PC-3 (cell line): Measurements from ENCODE around the gene BDKRB2. TPM values are rescaled to one million over a fixed set of nuclear protein-coding genes. Genes with fewer than 3 reads are reported as not detected.

ENCODE experiments used
- ATAC-seq: fragments of 200-7000 bp; cut with Tn5 transposase; 2 replicates; pipeline ENCODE4 v1.9.1; 2020; ENCODE audit warnings: mild to moderate bottlenecking, moderate library complexity
- BruUV-seq: library from RNA; stranded (reverse); fragments of 400-500 nt; replicated peaks from 2 replicates; lab custom pipeline; 2021; lab: Mats Ljungman, UMichigan
- CTCF ChIA-PET: fragments of 300-600 bp; sonication (Branson Sonifier 250); formaldehyde crosslinking; loops from one replicate; lab custom pipeline; 2022; ENCODE audit warnings: antibody characterized with exemption; lab: Charles Lee
- POLR2A ChIA-PET: fragments of 300-600 bp; sonication (Branson Sonifier 250); formaldehyde crosslinking; loops from one replicate; lab custom pipeline; 2022; ENCODE audit warnings: antibody characterized with exemption; ENCODE audit not compliant: unreplicated experiment; lab: Charles Lee
- DNase-seq: peaks from one replicate; pipeline ENCODE4 v3.0.0-alpha.2; 2015
- H2AFZ ChIP-seq: fragments of 300-600 bp; sonication (generic); 2 replicates; pipeline ENCODE4 v1.6.0; 2016; ENCODE audit warnings: antibody characterized with exemption, low read length
- H3F3A ChIP-seq: fragments of 300-600 bp; sonication (generic); one replicate; pipeline ENCODE4 v1.6.0; 2017; ENCODE audit warnings: antibody characterized with exemption, low read length, control low read depth, mild to moderate bottlenecking; ENCODE audit not compliant: unreplicated experiment
- H3K27ac ChIP-seq: fragments of 300-600 bp; sonication (generic); 2 replicates; pipeline ENCODE4 v1.5.1; 2016; ENCODE audit warnings: mild to moderate bottlenecking, low read length
- H3K27me3 ChIP-seq: fragments of 300-600 bp; sonication (generic); 2 replicates; pipeline ENCODE4 v1.6.1; 2016; ENCODE audit warnings: low read length, mixed read lengths
- H3K36me3 ChIP-seq: fragments of 300-600 bp; sonication (generic); 2 replicates; pipeline ENCODE4 v1.6.1; 2016; ENCODE audit warnings: low read depth, mixed run types, low read length, mixed read lengths
- H3K4me1 ChIP-seq: fragments of 300-600 bp; sonication (generic); 2 replicates; pipeline ENCODE4 v1.5.1; 2016; ENCODE audit warnings: low read length; ENCODE audit not compliant: insufficient read depth
- H3K4me2 ChIP-seq: fragments of 300-600 bp; sonication (generic); 2 replicates; pipeline ENCODE4 v1.6.0; 2016; ENCODE audit warnings: low read length
- H3K4me3 ChIP-seq: fragments of 300-600 bp; sonication (generic); 2 replicates; pipeline ENCODE4 v1.5.1; 2016; ENCODE audit warnings: mild to moderate bottlenecking, low read length, mixed read lengths
- H3K79me2 ChIP-seq: fragments of 300-600 bp; sonication (generic); 2 replicates; pipeline ENCODE4 v1.6.1; 2017; ENCODE audit warnings: low read length, mixed read lengths
- H3K9ac ChIP-seq: fragments of 300-600 bp; sonication (generic); 2 replicates; pipeline ENCODE4 v1.6.0; 2016; ENCODE audit warnings: mild to moderate bottlenecking, low read length
- H3K9me2 ChIP-seq: fragments of 300-600 bp; sonication (generic); replicated peaks from 2 replicates; pipeline ENCODE4 v1.6.1; 2016; ENCODE audit warnings: mixed run types, low read length, mixed read lengths
- H3K9me3 ChIP-seq: fragments of 300-600 bp; sonication (generic); 2 replicates; pipeline ENCODE4 v1.6.1; 2016; ENCODE audit warnings: low read length, mixed read lengths
- H4K20me1 ChIP-seq: fragments of 300-600 bp; sonication (generic); 2 replicates; pipeline ENCODE4 v1.6.1; 2016; ENCODE audit warnings: low read length, mixed read lengths
- EZH2 ChIP-seq: fragments of 300-600 bp; sonication (generic); IDR thresholded peaks from one replicate; pipeline ENCODE4 v1.6.1; 2017; ENCODE audit warnings: antibody characterized with exemption, mild to moderate bottlenecking, low read length; ENCODE audit not compliant: unreplicated experiment
- EZH2phosphoT487 ChIP-seq: fragments of 300-600 bp; sonication (generic); IDR thresholded peaks from 2 replicates; pipeline ENCODE4 v1.6.1; 2018; ENCODE audit warnings: mild to moderate bottlenecking, antibody characterized with exemption, low read length, borderline replicate concordance
- intact Hi-C: fragments of 100-400 bp; cut with micrococcal nuclease; formaldehyde crosslinking; loops from 2 replicates; pipeline ENCODE4 v1.9.0; 2023
- total RNA-seq: library from RNA; depleted of rRNA; stranded (reverse); fragments of >200 nt; gene quantifications from 2 replicates; pipeline ENCODE4 v1.2.3, GENCODE V29; 2014
- TF ChIP-seq, protein P1 (sequence below): fragments of 300-600 bp; sonication (generic); conservative IDR thresholded peaks from 2 replicates; pipeline ENCODE4 v1.5.1; 2017; ENCODE audit warnings: antibody characterized with exemption, low read depth, mild to moderate bottlenecking, low read length

The BDKRB2 gene
- total RNA-seq, 1 experiment from 2014 or later: 0.07 TPM

DNA sequence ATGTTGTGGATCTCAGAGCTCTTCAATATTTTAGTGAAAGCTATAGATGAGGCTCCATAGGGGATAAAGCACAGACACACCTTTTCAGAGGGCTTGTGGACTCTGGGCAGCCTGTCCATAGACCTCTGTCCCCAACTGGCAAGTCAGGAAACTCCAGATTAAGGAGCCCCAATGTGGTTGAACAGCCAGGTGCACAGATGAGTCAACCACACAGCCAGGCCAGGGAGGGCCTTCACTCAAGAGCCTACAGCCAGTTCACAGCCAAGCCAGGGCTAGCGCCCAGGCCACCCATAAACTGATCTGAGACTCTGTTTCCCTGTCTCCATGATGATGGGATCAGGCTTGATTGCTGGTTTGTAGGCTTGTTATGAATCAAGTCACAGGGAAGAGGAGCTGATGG, 1.0 kb upstream of the BDKRB2 start:
- ChIA-PET POLR2A (no interaction called here), CTCF (no interaction called here)
- Histone ChIP-seq H4K20me1 (no peaks in the 10 kb centered on the region), H3K27ac (no peak overlapping the region), H3F3A (no peaks in the 10 kb centered on the region), H3K4me1 (peaks cover 9% of the 10 kb centered on the region; the same call in 1 of the 2 replicates), H3K9me3 (no peaks in the 10 kb centered on the region), H2AFZ (no peak overlapping the region), H3K4me2 (no peak overlapping the region; the same call in 1 of the 2 replicates), H3K27me3 (peaks cover 5% of the 10 kb centered on the region; the same call in 1 of the 2 replicates), H3K9me2 (no peaks in the 10 kb centered on the region), H3K9ac (no peak overlapping the region), H3K36me3 (no peaks in the 10 kb centered on the region), H3K4me3 (no peak overlapping the region), H3K79me2 (no peaks in the 10 kb centered on the region)
- ATAC-seq (no peak), DNase-seq (no peak)
- TF ChIP-seq, protein P1, sequence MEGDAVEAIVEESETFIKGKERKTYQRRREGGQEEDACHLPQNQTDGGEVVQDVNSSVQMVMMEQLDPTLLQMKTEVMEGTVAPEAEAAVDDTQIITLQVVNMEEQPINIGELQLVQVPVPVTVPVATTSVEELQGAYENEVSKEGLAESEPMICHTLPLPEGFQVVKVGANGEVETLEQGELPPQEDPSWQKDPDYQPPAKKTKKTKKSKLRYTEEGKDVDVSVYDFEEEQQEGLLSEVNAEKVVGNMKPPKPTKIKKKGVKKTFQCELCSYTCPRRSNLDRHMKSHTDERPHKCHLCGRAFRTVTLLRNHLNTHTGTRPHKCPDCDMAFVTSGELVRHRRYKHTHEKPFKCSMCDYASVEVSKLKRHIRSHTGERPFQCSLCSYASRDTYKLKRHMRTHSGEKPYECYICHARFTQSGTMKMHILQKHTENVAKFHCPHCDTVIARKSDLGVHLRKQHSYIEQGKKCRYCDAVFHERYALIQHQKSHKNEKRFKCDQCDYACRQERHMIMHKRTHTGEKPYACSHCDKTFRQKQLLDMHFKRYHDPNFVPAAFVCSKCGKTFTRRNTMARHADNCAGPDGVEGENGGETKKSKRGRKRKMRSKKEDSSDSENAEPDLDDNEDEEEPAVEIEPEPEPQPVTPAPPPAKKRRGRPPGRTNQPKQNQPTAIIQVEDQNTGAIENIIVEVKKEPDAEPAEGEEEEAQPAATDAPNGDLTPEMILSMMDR: no peak
- TF ChIP-seq EZH2phosphoT487: no peak
- no peak for TF ChIP-seq EZH2
- intact Hi-C loops: no loop called here
- no TSS peak for BruUV-seq

DNA sequence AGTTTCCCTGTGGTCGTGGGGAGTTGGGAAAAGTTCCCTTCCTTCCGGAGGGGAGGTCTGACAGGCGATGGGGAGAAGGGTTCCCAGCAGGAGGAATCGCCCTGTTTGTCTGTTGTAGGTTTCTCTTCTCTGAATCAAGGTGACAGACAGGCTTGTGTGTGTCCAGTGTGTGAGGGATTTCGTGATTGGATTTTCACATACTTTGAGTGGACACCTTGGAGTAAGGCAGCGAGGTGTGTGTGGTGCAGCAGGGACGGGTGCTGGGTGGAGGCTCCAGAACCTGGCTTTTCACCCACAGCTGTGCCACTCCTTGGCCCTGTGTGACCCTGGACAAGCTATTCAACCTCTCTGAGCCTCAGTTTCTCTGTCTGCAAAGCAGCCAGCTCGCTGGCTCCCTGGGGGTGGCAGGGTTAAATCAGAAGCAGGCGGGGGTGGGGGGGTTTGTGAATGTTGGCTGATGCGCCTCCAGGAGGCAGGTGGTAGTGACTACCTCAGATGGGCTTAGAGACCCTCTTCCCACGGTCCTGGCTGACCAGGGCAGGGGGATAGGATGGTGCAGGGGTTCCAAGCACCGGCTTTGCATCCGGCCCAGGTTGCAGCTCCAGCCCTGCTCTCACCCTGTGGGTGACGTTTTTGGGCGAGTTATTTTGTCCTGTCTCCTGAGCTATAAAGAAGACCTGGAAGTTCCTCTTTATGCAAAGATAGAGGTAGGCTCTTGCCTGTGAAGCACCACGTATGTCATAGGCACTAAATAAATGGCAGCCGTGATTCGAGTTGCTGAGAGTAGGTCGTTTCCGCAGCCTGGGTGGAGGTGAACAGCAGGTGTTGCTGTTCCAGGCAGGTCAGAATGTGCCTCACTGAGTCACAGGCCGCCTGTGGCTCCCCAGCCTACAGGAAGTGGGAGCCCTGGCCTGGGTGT, 679 bp downstream of the BDKRB2 start:
- Histone ChIP-seq H3K27ac (no peak overlapping the region), H3K79me2 (no peaks in the 10 kb centered on the region), H4K20me1 (no peaks in the 10 kb centered on the region), H2AFZ (peak overlapping the region; percentile 70), H3K9ac (no peak overlapping the region), H3K9me2 (no peaks in the 10 kb centered on the region), H3K9me3 (no peaks in the 10 kb centered on the region), H3K4me2 (peak overlapping the region; percentile 89), H3K4me1 (peaks cover 9% of the 10 kb centered on the region; the same call in 1 of the 2 replicates), H3K27me3 (peaks cover 18% of the 10 kb centered on the region), H3K4me3 (peak overlapping the region; percentile 64), H3K36me3 (no peaks in the 10 kb centered on the region), H3F3A (no peaks in the 10 kb centered on the region)
- ChIA-PET POLR2A (no interaction called here), CTCF (no interaction called here)
- TF ChIP-seq EZH2phosphoT487 (no peak), EZH2 (no peak)
- TF ChIP-seq, protein P1: no peak
- BruUV-seq: no TSS peak
- DNase-seq: no peak
- ATAC-seq: peak; percentile 37
- intact Hi-C loops: no loop called here

DNA sequence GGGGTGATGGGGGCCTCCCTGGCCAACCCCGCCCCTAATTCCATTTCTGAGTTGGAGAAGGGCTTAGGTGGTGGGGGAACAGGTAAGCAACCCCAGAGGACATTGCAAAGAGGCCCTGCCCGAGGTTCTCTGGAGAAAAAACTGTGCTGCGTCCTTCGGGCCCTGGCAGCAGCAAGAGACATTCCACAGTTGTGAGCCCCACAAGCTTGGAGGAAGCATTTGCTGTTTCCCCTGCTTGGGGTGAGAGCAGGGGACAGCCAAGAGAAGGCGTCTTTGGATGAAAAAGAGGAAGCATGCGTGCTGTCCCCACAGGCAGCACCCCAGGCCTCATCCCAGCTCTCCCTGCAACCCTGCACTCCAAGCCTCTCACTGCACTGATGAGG, 1.3 kb downstream of the BDKRB2 start:
- intact Hi-C loops: no loop called here
- DNase-seq: no peak
- ATAC-seq: no peak
- TF ChIP-seq EZH2phosphoT487 (no peak), EZH2 (no peak)
- H3K9me2 ChIP-seq: no peaks in the 10 kb centered on the region
- no peak overlapping the region for H3K4me2 ChIP-seq
- H3K9me3 ChIP-seq: no peaks in the 10 kb centered on the region
- H2AFZ ChIP-seq: no peak overlapping the region
- no peak overlapping the region for H3K27ac ChIP-seq
- H3K79me2 ChIP-seq: no peaks in the 10 kb centered on the region
- H4K20me1 ChIP-seq: no peaks in the 10 kb centered on the region
- no TSS peak for BruUV-seq
- no peak overlapping the region for H3K9ac ChIP-seq
- H3K36me3 ChIP-seq: no peaks in the 10 kb centered on the region
- H3F3A ChIP-seq: no peaks in the 10 kb centered on the region
- H3K27me3 ChIP-seq: peaks cover 23% of the 10 kb centered on the region
- H3K4me3 ChIP-seq: no peak overlapping the region
- ChIA-PET POLR2A (no interaction called here), CTCF (no interaction called here)
- H3K4me1 ChIP-seq: peaks cover 9% of the 10 kb centered on the region; the same call in 1 of the 2 replicates
